Activated gamma-delta T cell treated with Interleukin-2 at 50 U/mL for 16 hours (primary cell): Measurements from ENCODE around the gene SPIB.
"Not testable (repeated sequence)": the region's sequence is repeated elsewhere in the genome, so short reads cannot be mapped to it uniquely, and the experiment has no call there.

Experiments used
- DNase-seq: peaks from one replicate; pipeline ENCODE4 v3.0.0-alpha.2; 2020

SPIB gene

GRCh38 chr19:50420127-50420526 is 1.4 kb downstream of the SPIB start:
- no peak for DNase-seq

GRCh38 chr19:50420808-50421207 is 2.1 kb downstream of the SPIB start:
- DNase-seq, result no peak

- DNase-seq, result no peak
These were observed 3.9 kb downstream of the SPIB start for GRCh38 chr19:50422397-50423278.

GRCh38 chr19:50423279-50424113 is 4.8 kb downstream of the SPIB start:
- no peak for DNase-seq

GRCh38 chr19:50425581-50425980 is 6.8 kb downstream of the SPIB start:
- no peak for DNase-seq

GRCh38 chr19:50427318-50427925 is 8.7 kb downstream of the SPIB start:
- no peak for DNase-seq

GRCh38 chr19:50427997-50428425 is 9.3 kb downstream of the SPIB start:
- DNase-seq, result no peak

GRCh38 chr19:50428772-50429463 is 10.2 kb downstream of the SPIB start:
- DNase-seq, result no peak

GRCh38 chr19:50430888-50431342 is 12.2 kb downstream of the SPIB start:
- no peak for DNase-seq

- peak; percentile 79 for DNase-seq
These were observed 12.8 kb downstream of the SPIB start for GRCh38 chr19:50431343-50432220.

- DNase-seq, result no peak
These were observed 13.7 kb downstream of the SPIB start, which contains the start of gene MYBPC2 for GRCh38 chr19:50432221-50433028. MYBPC2 (plus strand) TSS chr19:50432892; CDS start chr19:50432954, 62 bp downstream.

GRCh38 chr19:50433201-50434180 is 14.8 kb downstream of the SPIB start:
- no peak for DNase-seq

- no peak for DNase-seq
These were observed 15.8 kb downstream of the SPIB start for GRCh38 chr19:50434525-50434924.

GRCh38 chr19:50435221-50435620 is 16.5 kb downstream of the SPIB start:
- no peak for DNase-seq

- no peak for DNase-seq
These were observed 16.9 kb downstream of the SPIB start for GRCh38 chr19:50435627-50436026.

GRCh38 chr19:50437862-50438449 is 19.2 kb downstream of the SPIB start:
- no peak for DNase-seq

GRCh38 chr19:50439130-50439529 is 20.4 kb downstream of the SPIB start:
- DNase-seq, result not testable (repeated sequence)

- no peak for DNase-seq
These were observed 25.3 kb downstream of the SPIB start for GRCh38 chr19:50444059-50444458.

GRCh38 chr19:50447053-50447452 is 28.3 kb downstream of the SPIB start:
- no peak for DNase-seq
